ENCODE results near the gene ERO1A. TPM values are rescaled to one million over a fixed set of nuclear protein-coding genes. Genes with fewer than 3 reads are reported as not detected.

Gene ERO1A, protein sequence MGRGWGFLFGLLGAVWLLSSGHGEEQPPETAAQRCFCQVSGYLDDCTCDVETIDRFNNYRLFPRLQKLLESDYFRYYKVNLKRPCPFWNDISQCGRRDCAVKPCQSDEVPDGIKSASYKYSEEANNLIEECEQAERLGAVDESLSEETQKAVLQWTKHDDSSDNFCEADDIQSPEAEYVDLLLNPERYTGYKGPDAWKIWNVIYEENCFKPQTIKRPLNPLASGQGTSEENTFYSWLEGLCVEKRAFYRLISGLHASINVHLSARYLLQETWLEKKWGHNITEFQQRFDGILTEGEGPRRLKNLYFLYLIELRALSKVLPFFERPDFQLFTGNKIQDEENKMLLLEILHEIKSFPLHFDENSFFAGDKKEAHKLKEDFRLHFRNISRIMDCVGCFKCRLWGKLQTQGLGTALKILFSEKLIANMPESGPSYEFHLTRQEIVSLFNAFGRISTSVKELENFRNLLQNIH
- total RNA-seq: 82.7 and 94.5 TPM in 2 replicates

DNA sequence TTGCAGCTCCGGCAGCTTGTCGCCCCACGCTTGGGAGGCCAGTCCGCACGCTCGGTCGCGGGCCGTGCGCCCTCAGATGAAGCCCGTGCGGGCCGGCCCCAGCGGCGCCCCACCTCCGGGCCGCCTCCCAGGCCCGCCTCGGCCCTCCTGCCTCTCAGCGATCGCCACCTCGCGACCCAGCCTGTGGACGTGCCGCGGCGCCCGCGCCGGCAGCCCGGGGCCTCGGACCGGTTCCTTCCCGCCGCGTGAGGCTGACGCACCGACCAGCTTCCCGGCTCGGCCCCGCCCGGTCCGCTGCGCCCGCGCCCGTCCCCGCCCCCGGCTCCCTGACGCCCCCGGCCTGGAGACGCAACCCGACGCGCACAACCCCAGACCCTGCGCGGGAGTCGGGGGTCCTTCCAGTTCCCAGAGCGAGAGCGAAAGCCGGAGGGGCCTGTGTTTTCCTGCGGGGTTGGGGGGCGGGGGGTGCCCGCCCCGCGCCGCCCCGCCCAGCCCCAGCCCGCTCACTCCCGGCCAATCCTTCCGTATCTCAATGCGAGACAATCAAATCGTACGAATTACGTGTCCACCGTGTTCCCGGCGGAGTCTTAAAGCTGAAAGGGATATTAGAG lies at the start of gene ERO1A:
Gene ERO1A (minus strand): TSS at position 78 of the 611 bp plus-strand sequence. CDS start 77 bp downstream, at position 1.
- Histone ChIP-seq H3K36me3 (ENCODE audit: control insufficient read depth, insufficient read depth, low read length) (no peaks in the 10 kb centered on the region), H3K27me3 (ENCODE audit: control insufficient read depth, insufficient read depth, low read length) (no peaks in the 10 kb centered on the region), H3K4me3 (ENCODE audit: low read depth, low read length) (peak within 1 kb of the TSS; percentile 98)
- DNase-seq (ENCODE audit: low read depth): peak; percentile 26
- no peak for TF ChIP-seq CTCF (IDR thresholded peaks at IDR 0.05; ENCODE audit: insufficient read depth, low read length, poor library complexity, severe bottlenecking)

DNA sequence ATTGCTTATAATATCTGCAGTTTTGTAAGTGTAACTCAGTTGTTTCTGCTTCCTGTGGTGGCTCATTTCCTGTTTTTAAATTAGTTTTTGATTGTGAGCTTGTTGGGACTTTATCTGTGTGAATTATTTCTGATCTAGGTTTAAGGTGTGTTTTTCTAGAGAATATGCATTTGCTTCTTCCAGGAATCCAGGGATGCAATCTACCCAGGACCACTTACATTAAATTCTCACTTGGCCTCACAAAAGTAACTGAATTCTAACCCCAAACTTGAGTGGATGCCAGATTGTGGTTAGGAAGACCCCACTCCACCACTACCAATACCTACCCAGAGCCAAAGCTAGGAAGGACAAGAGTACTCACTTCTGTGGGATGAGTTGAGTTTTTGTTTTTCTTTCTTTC lies 46.5 kb upstream of the ERO1A start:
- Histone ChIP-seq H3K4me3 (ENCODE audit: low read depth, low read length) (no peak overlapping the region), H3K36me3 (ENCODE audit: control insufficient read depth, insufficient read depth, low read length) (no peaks in the 10 kb centered on the region), H3K27me3 (ENCODE audit: control insufficient read depth, insufficient read depth, low read length) (no peaks in the 10 kb centered on the region)
- no peak for TF ChIP-seq CTCF (IDR thresholded peaks at IDR 0.05; ENCODE audit: insufficient read depth, low read length, poor library complexity, severe bottlenecking)
- DNase-seq (ENCODE audit: low read depth): no peak

DNA sequence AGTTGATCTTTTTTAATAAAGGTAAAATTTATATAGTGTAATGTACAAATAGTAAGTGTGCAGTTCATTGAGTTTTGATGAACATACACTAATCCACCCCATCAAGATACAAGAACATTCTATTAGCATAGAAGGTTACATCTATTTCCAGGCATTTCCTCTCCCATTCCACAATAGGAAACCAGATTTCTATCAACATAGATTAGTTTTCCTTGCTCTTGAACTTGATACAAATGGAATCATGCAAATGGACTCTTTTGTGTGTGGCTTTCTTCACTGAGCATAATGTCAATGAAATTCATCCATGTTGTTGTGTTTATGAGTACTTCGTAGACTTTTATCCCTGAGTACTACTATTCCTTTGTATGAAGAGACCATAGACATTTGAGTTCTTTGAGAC lies 45.4 kb upstream of the ERO1A start:
- no peak for TF ChIP-seq CTCF (IDR thresholded peaks at IDR 0.05; ENCODE audit: insufficient read depth, low read length, poor library complexity, severe bottlenecking)

GRCh38 chr14:52738409-52738808 lies 43.1 kb upstream of the ERO1A start:
- Histone ChIP-seq H3K4me3 (ENCODE audit: low read depth, low read length) (no peak overlapping the region), H3K27me3 (ENCODE audit: control insufficient read depth, insufficient read depth, low read length) (no peaks in the 10 kb centered on the region), H3K36me3 (ENCODE audit: control insufficient read depth, insufficient read depth, low read length) (no peaks in the 10 kb centered on the region)
- no peak for TF ChIP-seq CTCF (IDR thresholded peaks at IDR 0.05; ENCODE audit: insufficient read depth, low read length, poor library complexity, severe bottlenecking)
- no peak for DNase-seq (ENCODE audit: low read depth)

More for the DNA sequence above, 45.4 kb upstream of the ERO1A start:
- Histone ChIP-seq H3K4me3 (ENCODE audit: low read depth, low read length) (no peak overlapping the region), H3K27me3 (ENCODE audit: control insufficient read depth, insufficient read depth, low read length) (no peaks in the 10 kb centered on the region), H3K36me3 (ENCODE audit: control insufficient read depth, insufficient read depth, low read length) (no peaks in the 10 kb centered on the region)
- no peak for DNase-seq (ENCODE audit: low read depth)

GRCh38 chr14:52735921-52736489 lies 40.6 kb upstream of the ERO1A start:
- TF ChIP-seq CTCF (IDR thresholded peaks at IDR 0.05; ENCODE audit: insufficient read depth, low read length, poor library complexity, severe bottlenecking): no peak
- H3K27me3 ChIP-seq (ENCODE audit: control insufficient read depth, insufficient read depth, low read length): no peaks in the 10 kb centered on the region
- H3K36me3 ChIP-seq (ENCODE audit: control insufficient read depth, insufficient read depth, low read length): no peaks in the 10 kb centered on the region
- H3K4me3 ChIP-seq (ENCODE audit: low read depth, low read length): no peak overlapping the region
- no peak for DNase-seq (ENCODE audit: low read depth)

Measured in kidney epithelial cell (primary cell).